Prostate gland (tissue), 2 donors: ENCODE measurements around the gene OVCA2. TPM values are rescaled to one million over a fixed set of nuclear protein-coding genes. Genes with fewer than 3 reads are reported as not detected.
A peak's percentile ranks its signal among the peaks of the same experiment; 100 is the strongest.

Experiments used
- DNase-seq: peaks from one replicate; pipeline ENCODE4 v3.0.0-alpha.2; 2019; ENCODE audit warnings: low spot score
- H3K27ac ChIP-seq, 2 donors: fragments of 200-600 bp; sonication (generic); 2 replicates each; pipeline ENCODE4 v1.5.1; 2017 to 2019
- H3K27me3 ChIP-seq: fragments of 200-600 bp; sonication (generic); replicated peaks from 2 replicates; pipeline ENCODE4 v1.5.1; 2019; ENCODE audit not compliant: insufficient read depth
- H3K36me3 ChIP-seq, 2 donors: fragments of 200-600 bp; sonication (generic); 1 replicate in 1 of 2; 2 replicates in 1 of 2; pipeline versions ENCODE4 v1.5.1 to v1.8.1; 2017 to 2019
- H3K4me1 ChIP-seq: fragments of 200-600 bp; sonication (generic); replicated peaks from 2 replicates; pipeline ENCODE4 v1.5.1; 2019
- H3K4me3 ChIP-seq, 2 donors: fragments of 200-600 bp; sonication (generic); 2 replicates each; pipeline ENCODE4 v1.5.1; 2017 to 2019
- H3K9me3 ChIP-seq: fragments of 200-600 bp; sonication (generic); 2 replicates; pipeline ENCODE4 v1.5.1; 2017
- CTCF ChIP-seq, 4 experiments: fragments of 200-600 bp in 2 of 4; fragments of 450-650 bp in 2 of 4; sonication (generic) in 2 of 4; IDR thresholded peaks; 1 replicate in 3 of 4; 2 replicates in 1 of 4; pipeline ENCODE4 v1.5.1; 2016 to 2019; ENCODE audit warnings: antibody characterized with exemption in 4 of 4, mild to moderate bottlenecking in 2 of 4, moderate library complexity in 2 of 4
- POLR2A ChIP-seq: fragments of 450-650 bp; IDR thresholded peaks from one replicate; pipeline ENCODE4 v1.6.1; 2016; ENCODE audit warnings: antibody characterized with exemption, mild to moderate bottlenecking
- POLR2AphosphoS5 ChIP-seq: sonication (generic); formaldehyde crosslinking; IDR thresholded peaks from one replicate; pipeline ENCODE4 v1.6.1; 2017; ENCODE audit warnings: antibody characterized with exemption
- WGBS: methylation state at CpG from one replicate; pipeline ENCODE4 v1.1.5; 2018; 5-methylcytosine and 5-hydroxymethylcytosine counted together
- intact Hi-C: fragments of 100-400 bp; cut with DNase I; formaldehyde crosslinking; loops from one replicate; pipeline ENCODE4 v1.14.2; 2022
- total RNA-seq, 2 donors: library from RNA; depleted of rRNA; stranded (reverse); fragments of >200 nt; gene quantifications; one replicate each; pipeline ENCODE4 v1.1.0, GENCODE V29; 2016

Gene OVCA2
- total RNA-seq, 2 donors from 2014 or later, result 52.2 to 57.5 TPM

- H3K36me3 ChIP-seq, result peaks cover 0 to 4% of the 10 kb centered on the region in 2 donors
- H3K4me3 ChIP-seq, result no peak overlapping the region
- no peak for DNase-seq
- H3K27ac ChIP-seq, result peak overlapping the region in 1 of 2 donors; percentile 89
- H3K9me3 ChIP-seq, result no peaks in the 10 kb centered on the region
- TF ChIP-seq POLR2AphosphoS5, result no peak
- no peak for TF ChIP-seq POLR2A
- no peak for TF ChIP-seq CTCF (IDR thresholded peaks at IDR 0.05)
- no peaks in the 10 kb centered on the region for H3K27me3 ChIP-seq
- WGBS, result 90% methylated on average over 7 of the region's 7 CpGs
- intact Hi-C loops, result loop anchor here (5.0 kb wide), 1 partner anchor 133 kb away; no protein-coding TSS in a partner anchor
- H3K4me1 ChIP-seq, result peaks cover 8% of the 10 kb centered on the region
These were observed 1.5 kb upstream of the OVCA2 start for GRCh38 chr17:2040219-2040827.

- 53% methylated on average over 15 of the region's 16 CpGs for WGBS
- DNase-seq, result no peak
- peak overlapping the region; percentile 66 to 68 for H3K4me3 ChIP-seq
- peak overlapping the region; percentile 86 to 89 for H3K27ac ChIP-seq
- peaks cover 8% of the 10 kb centered on the region for H3K4me1 ChIP-seq
- no peaks in the 10 kb centered on the region for H3K9me3 ChIP-seq
- no peaks in the 10 kb centered on the region for H3K27me3 ChIP-seq
- TF ChIP-seq POLR2AphosphoS5, result no peak
- TF ChIP-seq POLR2A, result no peak
- no peak for TF ChIP-seq CTCF (IDR thresholded peaks at IDR 0.05)
- intact Hi-C loops, result loop anchor here (5.0 kb wide), 1 partner anchor 134 kb away; no protein-coding TSS in a partner anchor
- H3K36me3 ChIP-seq, result peaks cover 0 to 1% of the 10 kb centered on the region in 2 donors
These were observed 771 bp upstream of the OVCA2 start for GRCh38 chr17:2040942-2041560.

- DNase-seq, result no peak
- peaks cover 8% of the 10 kb centered on the region for H3K4me1 ChIP-seq
- no peaks in the 10 kb centered on the region for H3K27me3 ChIP-seq
- TF ChIP-seq POLR2A (no peak), CTCF (IDR thresholded peaks at IDR 0.05) (no peak), POLR2AphosphoS5 (no peak)
- H3K27ac ChIP-seq, result peak overlapping the region; percentile 86 to 89
- no peaks in the 10 kb centered on the region for H3K36me3 ChIP-seq
- peak overlapping the region; percentile 66 to 68 for H3K4me3 ChIP-seq
- no peaks in the 10 kb centered on the region for H3K9me3 ChIP-seq
- intact Hi-C loops, result loop anchor here (5.0 kb wide), 1 partner anchor 135 kb away; no protein-coding TSS in a partner anchor
- WGBS, result 10% methylated on average over 15 of the region's 17 CpGs
These were observed 597 bp downstream of the OVCA2 start for GRCh38 chr17:2042390-2042847.

GRCh38 chr17:2042933-2043332 lies 1.1 kb downstream of the OVCA2 start:
- Histone ChIP-seq H3K36me3 (no peaks in the 10 kb centered on the region), H3K9me3 (no peaks in the 10 kb centered on the region), H3K27me3 (no peaks in the 10 kb centered on the region), H3K27ac (peak overlapping the region; percentile 86 to 89), H3K4me3 (peak overlapping the region in 1 of 2 donors; percentile 66), H3K4me1 (peaks cover 8% of the 10 kb centered on the region)
- no peak for TF ChIP-seq CTCF (IDR thresholded peaks at IDR 0.05)
- TF ChIP-seq POLR2A, result no peak
- no peak for TF ChIP-seq POLR2AphosphoS5
- no peak for DNase-seq
- intact Hi-C loops, result loop anchor here (5.0 kb wide), 1 partner anchor 136 kb away; no protein-coding TSS in a partner anchor
- WGBS, result 75% methylated on average over 5 of the region's 5 CpGs
